GM19193 (cell line): ENCODE data around the gene VAV3.

Source experiments
- POLR2A ChIP-seq: IDR thresholded peaks from 4 replicates; pipeline ENCODE4 v1.6.1; 2011; ENCODE audit not compliant: insufficient read depth, insufficient read length; ENCODE audit errors: extremely low read depth

The VAV3 gene, protein sequence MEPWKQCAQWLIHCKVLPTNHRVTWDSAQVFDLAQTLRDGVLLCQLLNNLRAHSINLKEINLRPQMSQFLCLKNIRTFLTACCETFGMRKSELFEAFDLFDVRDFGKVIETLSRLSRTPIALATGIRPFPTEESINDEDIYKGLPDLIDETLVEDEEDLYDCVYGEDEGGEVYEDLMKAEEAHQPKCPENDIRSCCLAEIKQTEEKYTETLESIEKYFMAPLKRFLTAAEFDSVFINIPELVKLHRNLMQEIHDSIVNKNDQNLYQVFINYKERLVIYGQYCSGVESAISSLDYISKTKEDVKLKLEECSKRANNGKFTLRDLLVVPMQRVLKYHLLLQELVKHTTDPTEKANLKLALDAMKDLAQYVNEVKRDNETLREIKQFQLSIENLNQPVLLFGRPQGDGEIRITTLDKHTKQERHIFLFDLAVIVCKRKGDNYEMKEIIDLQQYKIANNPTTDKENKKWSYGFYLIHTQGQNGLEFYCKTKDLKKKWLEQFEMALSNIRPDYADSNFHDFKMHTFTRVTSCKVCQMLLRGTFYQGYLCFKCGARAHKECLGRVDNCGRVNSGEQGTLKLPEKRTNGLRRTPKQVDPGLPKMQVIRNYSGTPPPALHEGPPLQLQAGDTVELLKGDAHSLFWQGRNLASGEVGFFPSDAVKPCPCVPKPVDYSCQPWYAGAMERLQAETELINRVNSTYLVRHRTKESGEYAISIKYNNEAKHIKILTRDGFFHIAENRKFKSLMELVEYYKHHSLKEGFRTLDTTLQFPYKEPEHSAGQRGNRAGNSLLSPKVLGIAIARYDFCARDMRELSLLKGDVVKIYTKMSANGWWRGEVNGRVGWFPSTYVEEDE

DNA sequence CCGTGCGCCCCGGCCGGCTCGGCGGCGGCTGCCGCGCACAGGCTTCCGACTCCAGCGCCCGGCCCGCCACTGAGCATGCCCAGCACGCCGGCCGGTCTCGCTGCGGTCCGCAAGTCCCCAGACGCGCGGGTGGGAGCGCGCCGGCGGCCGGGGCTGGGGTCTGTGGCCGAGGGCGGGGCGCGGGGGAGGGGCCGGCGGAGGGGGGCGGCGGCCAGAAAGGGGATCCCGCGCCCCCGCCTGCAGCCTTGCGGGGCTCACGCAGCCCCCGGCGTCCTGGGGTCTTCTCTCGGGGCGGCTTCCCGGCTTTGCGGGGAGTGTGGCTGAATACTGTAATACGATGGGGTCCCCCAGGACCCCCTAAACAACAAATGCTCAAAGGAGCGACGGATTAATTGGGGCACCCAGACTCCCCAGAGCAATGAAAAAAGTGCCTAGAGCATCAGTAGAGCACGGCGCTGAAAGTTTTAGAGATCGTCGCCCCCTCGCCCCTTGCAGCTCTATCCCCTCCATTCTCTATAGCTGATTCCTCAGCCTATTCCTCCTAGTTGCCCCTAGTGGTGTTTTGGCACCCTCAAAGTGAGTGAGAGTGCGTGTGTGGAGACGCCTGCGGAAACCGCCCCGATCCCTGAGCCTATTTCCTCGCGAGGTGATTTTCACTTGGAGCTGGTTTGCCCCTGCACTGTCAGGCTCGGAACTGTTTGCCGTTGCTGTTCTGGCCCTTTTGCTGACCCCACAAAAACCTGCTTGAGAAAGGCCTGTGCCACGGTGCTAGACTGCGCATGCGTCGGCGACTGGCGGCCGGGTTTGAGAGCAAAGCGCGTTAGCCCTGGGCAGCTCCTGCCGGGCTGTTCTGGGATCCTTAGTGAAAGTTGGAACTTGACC is at the start of gene VAV3:
Gene VAV3 (minus strand): TSS at position 71 of the 882 bp plus-strand sequence. CDS start 311 bp downstream, outside the sequence.
- TF ChIP-seq POLR2A: no peak

DNA sequence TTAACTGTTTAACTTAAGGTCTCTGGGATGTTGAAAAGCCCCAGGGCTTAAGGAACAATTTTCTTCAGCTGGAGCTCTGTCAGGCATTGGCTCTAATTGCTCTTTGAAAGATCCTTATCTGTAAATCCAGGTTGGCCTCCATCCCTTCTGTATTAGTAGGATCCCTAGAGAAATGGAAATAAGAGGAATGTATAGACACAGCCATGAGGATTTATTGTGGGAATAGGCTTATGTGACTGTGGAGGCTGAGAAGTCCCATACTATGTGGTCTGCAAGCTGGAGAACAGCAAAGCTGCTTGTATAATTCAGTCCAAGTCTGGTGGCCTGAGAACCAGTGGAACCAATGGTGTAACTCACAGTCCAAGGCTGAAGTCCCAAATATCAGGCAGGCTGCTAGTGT is 47.6 kb upstream of the VAV3 start:
- no peak for TF ChIP-seq POLR2A

DNA sequence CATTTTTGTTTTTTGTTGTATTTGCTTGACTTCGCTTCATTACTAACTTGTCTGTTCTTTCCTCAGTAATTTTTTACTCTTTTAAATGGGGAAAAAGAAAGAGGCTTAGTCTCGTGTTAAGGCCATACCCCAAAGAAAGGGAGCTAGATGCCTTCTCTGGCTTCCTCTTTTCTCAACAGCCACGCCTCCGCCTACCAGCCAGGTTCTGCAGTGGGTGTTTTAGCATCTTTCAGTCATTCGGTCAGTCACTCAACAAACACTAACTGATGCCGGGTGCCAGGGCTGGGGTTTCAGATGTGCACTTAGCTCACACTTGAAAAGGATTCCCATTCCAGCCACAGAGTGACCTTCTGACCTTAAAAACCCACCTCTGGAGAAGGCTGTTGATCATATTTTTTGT is 46.3 kb upstream of the VAV3 start:
- TF ChIP-seq POLR2A: no peak

DNA sequence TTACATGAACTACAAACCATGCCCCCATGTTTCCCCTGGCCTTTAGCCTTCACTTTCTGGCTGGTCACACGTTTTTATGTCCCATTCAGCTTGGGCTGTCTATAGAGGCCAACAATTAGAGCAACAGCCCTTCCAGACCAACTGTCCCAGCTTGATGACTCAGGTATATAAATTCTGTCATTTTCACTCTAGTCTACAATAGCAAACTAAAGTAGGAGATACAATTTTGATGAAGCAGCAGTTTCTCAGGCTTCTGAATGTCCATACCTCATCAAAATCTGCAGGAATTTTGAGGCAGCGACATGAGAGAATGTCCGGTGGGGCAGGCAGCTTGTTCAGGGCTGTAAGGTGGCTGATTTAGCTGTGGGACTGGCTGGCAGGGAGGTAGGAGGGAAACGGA is 45.6 kb upstream of the VAV3 start:
- no peak for TF ChIP-seq POLR2A

DNA sequence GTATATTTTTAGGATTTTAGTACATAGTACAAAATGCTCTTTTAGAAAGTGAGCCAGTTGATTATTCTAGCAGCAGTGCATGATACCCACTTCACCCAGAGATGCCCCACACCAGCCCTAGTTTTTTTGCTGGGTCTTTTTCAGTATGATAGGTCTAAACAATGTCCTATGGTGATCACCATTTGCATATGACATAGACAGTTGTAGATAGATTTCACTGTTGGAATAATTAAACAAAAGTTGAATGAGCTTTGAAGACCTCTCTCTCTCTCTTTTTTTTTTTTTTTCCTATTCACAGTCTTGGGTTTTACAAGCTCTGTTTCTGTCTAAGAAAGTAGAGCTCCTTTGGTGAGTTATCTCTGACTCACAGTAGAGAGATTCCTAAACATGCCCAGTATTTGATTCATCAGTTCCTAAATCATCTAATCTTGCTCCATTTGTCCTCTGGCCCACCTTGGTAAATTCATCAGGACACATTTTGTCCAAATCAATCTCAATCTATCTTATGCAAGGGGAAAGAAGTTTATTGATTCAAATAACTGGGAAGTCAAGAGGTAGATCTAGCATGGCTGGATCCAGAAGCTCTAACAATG is 44.7 kb upstream of the VAV3 start:
- TF ChIP-seq POLR2A: no peak

DNA sequence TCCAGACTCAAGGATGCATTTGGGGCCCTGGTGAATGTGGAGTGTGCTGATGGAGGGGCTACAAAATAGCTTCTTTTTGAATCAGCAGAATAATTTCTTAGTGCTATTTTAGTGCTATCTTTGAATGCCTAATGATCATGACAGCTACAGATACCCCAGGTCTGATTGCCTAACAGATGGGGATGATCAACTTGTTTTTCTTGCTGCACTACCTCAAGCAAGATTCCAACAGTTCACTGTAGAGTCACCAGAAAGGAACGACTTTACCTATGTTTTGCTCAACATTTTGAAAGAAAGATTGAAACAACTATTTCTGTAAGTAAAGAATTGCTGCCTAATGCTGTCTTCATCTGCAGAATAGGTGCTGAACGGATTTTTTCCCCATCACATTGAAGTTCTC is 42.6 kb upstream of the VAV3 start:
- TF ChIP-seq POLR2A: no peak

DNA sequence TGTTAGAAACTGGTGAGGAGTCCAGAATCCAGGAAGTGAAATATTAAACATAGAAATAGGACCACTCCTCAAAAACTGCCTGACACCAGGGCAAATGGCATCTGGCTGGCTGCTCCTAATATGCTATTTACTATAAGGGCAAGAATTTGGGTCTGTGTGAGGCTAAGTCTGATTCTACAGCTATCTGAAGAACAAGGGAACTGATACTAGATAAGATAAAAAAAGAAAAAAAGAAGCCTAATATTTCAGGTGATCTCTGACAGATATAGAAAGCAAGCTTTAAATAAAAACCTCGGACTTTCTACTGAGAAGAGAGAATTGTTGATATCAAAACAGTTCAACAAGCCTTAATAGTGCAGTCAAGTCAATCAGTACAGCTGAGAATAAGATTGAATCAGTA is 42.1 kb upstream of the VAV3 start:
- no peak for TF ChIP-seq POLR2A

DNA sequence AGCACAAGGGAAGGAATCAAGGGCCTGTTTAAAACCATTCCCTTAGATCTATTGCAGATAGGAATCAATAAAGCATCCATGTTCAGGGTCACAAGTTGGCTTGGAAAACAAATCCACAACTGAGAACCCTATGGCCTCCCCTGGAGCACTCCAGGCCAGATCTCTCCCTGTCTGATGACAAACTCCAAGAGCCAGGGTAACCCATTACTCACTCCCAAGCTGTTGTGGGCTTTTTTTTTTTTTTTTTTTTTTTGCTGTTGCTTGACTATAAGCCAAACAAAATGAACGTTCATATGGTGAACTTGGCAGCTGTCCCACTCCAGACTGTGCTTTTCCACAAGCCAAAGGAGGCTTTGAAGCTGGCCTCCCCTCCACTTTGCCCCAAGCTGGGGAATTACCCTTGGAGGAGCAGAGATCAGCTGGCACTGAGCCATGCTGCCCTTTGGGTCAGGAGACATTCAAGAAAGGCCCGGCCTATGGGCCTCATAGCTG is 35.7 kb upstream of the VAV3 start:
- TF ChIP-seq POLR2A: no peak

DNA sequence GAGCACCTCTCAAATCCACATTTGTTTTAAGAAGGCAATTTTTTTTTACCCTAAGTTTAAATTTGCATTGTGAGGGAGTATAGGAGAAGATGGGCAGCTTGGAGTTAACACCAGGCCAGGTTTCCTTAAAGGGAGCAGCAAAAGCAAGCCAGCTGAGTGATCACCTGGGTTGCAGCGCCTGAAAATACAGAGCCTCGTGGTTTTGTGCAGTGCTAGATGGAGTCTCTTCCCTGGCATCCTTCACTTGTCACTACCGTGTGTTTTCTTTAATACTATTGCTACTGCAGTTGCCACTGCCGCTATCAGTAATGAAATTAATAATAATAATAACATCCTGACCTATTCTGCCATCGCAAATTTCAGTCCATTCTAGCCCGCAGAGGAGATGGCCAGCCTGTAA is 35.2 kb upstream of the VAV3 start:
- TF ChIP-seq POLR2A: no peak

DNA sequence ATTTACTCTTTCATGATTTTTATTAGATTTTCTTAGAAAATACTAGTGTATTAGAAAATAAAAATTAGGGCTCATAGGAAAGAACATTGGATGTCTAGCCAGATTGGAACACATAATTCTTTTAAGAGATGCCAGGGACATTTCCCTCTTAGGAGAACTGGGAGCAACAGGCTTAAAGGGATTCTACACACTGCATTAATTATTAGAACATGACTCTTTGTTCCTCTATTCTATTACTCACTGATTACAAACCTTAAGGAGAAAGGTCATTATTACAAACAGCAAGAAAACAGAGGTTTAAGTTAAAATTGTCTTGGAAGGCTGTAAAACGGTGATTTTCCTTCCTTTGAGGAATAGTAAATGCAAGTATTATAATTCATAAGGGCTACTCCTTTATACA is 32.9 kb upstream of the VAV3 start:
- TF ChIP-seq POLR2A: no peak

DNA sequence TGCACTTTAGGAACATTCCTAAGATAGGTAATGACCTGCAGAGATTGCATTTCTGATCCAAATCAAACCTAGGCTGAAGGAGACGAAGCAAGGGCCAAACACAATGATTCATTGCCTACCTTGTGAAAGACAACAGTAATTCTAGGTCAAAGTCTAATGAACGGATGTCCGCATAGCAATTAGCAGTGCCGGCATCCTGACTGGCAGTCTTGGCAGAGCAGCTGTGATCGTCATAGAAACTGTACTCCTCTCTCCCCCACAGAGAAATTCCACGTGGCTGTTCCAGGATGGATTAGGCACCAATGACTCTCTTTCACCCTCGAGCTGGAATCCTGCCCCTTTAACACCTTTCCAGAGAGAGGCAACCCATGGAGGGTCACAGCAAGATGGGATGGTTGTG is 28.9 kb upstream of the VAV3 start:
- TF ChIP-seq POLR2A: no peak

DNA sequence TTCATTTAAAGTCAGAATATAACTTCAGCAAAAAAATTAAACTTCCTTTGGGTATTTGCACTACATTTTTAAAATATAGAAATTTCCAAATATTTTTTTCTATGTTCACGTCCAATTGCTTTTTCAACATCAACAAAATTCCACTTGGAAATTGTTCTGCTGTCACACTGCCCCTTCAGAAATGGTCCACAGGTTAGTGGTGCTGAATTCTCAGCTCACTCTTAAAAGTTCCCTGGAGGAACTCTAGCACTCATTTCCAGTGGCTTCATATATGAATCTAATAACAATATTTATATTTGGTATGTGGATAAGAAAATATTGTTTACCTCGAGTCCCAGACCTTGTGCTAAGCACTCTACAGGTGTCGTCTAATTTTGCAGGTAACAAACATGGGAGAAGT is 27.4 kb upstream of the VAV3 start:
- TF ChIP-seq POLR2A: no peak

DNA sequence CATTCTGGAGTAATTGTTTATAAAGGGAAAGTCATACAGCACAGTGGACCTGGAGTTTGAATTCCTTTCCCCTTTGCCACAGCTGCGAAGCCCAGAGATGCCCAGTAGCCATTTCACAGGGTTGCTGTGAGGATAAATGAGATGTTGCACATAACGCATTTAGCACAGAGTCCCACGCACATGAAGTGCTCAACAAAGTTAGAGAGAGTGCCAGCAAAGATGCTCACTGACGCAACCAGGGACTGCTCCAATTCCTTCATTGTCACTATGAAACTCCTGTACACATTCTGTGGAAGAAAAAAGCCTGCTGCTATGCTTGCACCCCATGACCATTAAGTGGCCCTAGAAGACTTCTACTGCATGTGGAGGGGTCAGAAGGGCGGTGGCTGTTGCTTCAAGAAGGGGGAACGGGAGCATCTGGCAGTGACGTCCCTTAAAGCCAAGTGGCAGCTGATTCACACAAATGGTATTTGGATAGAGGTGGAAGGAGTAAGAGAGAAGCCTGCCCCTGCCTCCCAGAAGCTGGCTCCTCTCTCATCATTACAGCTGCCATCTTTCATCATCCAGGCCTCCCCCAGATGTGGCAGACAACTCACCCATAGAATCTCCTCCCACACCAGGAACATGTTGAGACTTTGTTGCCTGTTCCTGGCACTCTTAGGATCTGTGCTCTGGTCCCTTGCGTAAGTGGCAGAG is 26.5 kb upstream of the VAV3 start:
- no peak for TF ChIP-seq POLR2A

DNA sequence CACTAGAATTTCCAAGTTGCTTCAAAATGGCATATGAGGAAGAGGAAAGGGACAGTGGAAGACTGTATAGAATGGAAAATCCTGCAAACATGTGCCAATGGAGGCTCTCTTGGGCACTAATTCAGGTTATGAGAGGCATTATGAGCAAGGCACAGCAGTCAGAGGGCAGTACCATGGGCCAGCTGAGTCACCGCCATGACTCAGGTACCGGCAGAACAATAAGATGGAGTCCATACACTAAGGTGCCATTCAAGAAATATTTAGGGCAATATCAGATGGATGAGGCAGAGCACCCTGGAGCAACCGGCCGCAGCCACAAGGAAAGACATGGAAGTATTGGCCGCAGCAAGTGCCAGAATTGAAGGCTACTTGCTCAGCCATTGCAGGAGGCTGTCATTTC is 25.6 kb upstream of the VAV3 start:
- no peak for TF ChIP-seq POLR2A

DNA sequence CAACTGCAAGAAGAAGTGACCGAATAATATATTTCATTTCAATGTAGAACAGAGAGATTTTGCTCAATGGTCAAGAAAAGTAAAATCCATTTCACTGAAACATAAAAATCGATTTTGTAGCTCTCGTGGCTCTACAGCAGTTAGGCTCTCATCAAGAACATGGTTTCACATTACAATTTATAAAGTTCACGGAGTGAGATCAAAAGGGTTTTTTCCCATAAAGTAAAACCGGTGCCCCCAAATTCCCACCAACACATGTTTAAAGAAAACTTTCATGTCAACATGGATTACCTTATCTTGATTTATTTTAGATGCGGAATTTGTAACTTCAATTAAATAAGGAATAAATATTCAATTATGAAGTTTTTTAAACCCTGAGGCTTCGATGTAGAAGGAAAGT is 16.3 kb upstream of the VAV3 start:
- TF ChIP-seq POLR2A: no peak

DNA sequence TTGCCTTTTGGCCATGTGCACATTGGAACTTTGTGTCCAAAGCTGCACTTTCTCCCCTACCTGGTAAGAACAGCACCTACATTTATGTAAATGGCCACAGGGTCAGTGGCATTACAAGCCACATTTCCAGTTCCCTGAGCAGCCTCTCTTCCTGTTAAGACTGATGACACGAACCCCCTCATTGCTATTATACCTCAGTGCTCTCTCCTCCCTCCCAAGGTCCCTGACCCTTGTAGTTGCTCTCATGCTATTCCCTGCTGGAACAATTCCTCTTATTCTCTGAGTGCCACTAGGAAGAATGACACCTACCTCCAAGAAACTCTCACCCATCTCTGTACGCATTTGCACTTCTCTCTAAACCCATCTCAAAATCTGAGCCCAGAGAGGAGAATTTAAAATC is 14.9 kb upstream of the VAV3 start:
- no peak for TF ChIP-seq POLR2A
